WTC11 (cell line): Measurements from ENCODE around the gene ADAMTS10.
"Not testable (repeated sequence)": the region's sequence is repeated elsewhere in the genome, so short reads cannot be mapped to it uniquely, and the experiment has no call there.

ENCODE experiments used
- AFF4 ChIP-seq: sonication (generic); formaldehyde crosslinking; IDR thresholded peaks from 2 replicates; pipeline ENCODE4 v1.8.1; 2023; ENCODE audit warnings: mild to moderate bottlenecking, missing genetic modification reagents, borderline replicate concordance
- ATF3 ChIP-seq: sonication (generic); formaldehyde crosslinking; conservative IDR thresholded peaks from 2 replicates; pipeline ENCODE4 v1.8.1; 2022; ENCODE audit warnings: mild to moderate bottlenecking, missing genetic modification reagents
- CBFB ChIP-seq: sonication (generic); formaldehyde crosslinking; IDR thresholded peaks from 2 replicates; pipeline ENCODE4 v1.8.1; 2022; ENCODE audit warnings: mild to moderate bottlenecking, low read depth, missing genetic modification reagents
- CTCF ChIP-seq: fragments of 200-600 bp; IDR thresholded peaks from 2 replicates; pipeline ENCODE4 v1.8.0; 2022; ENCODE audit warnings: antibody characterized with exemption
- ZNF138 ChIP-seq: sonication (generic); formaldehyde crosslinking; conservative IDR thresholded peaks from 2 replicates; pipeline ENCODE4 v1.8.1; 2022; ENCODE audit warnings: mild to moderate bottlenecking, moderate library complexity, missing genetic modification reagents
- ZNF416 ChIP-seq: fragments of 250-450 bp; sonication (Bioruptor Pico); IDR thresholded peaks from 2 replicates; pipeline ENCODE4 v1.9.0; 2021; ENCODE audit warnings: mild to moderate bottlenecking, inconsistent platforms

GRCh38 chr19:8564866-8565265 lies 45.6 kb downstream of the ADAMTS10 start:
- not testable (repeated sequence) for TF ChIP-seq CBFB (CRISPR knock-in tag); CTCF; ATF3 (CRISPR knock-in tag); ZNF138 (CRISPR knock-in tag); ZNF416 (CRISPR knock-in tag); AFF4 (CRISPR knock-in tag)
